SK-N-SH (cell line): ENCODE data around the gene MCF2L. TPM values are rescaled to one million over a fixed set of nuclear protein-coding genes. Genes with fewer than 3 reads are reported as not detected.

Source experiments
- CTCF ChIA-PET: fragments of 300-600, 350-600 bp; formaldehyde crosslinking; extraction: SDS; loops from one replicate; lab custom pipeline; 2021; lab: Yijun Ruan, JAX
- POLR2A ChIA-PET: fragments of 350-600 bp; sonication (Branson Sonifier 250); formaldehyde crosslinking; extraction: SDS; loops from one replicate; lab custom pipeline; 2020; ENCODE audit warnings: antibody characterized with exemption, inconsistent platforms; lab: Yijun Ruan, JAX
- DNase-seq: peaks from one replicate; pipeline ENCODE4 v3.0.0; 2012
- H2AFZ ChIP-seq: fragments of 200-600 bp; sonication (generic); 2 replicates; pipeline ENCODE4 v1.8.1; 2016; ENCODE audit warnings: antibody characterized with exemption, mild to moderate bottlenecking, low read depth
- H3F3A ChIP-seq: fragments of 200-600 bp; sonication (generic); replicated peaks from 2 replicates; pipeline ENCODE3; 2016; ENCODE audit warnings: antibody characterized with exemption, mild to moderate bottlenecking; ENCODE audit not compliant: insufficient read depth
- H3K27ac ChIP-seq, 2 experiments: fragments of 200-500 bp in 1 of 2; fragments of 200-600 bp in 1 of 2; sonication (Bioruptor generic) in 1 of 2; sonication (generic), shearing (Covaris generic) in 1 of 2; 2 replicates each; pipeline versions ENCODE4 v1.5.1 to v1.6.1; 2014 to 2016; ENCODE audit warnings: low read depth in 2 of 2, inconsistent platforms in 1 of 2, low read length in 1 of 2, mild to moderate bottlenecking in 1 of 2, mixed read lengths in 1 of 2
- H3K27me3 ChIP-seq: fragments of 200-600 bp; sonication (generic), shearing (Covaris generic); 2 replicates; pipeline ENCODE4 v1.6.1; 2016; ENCODE audit warnings: mixed run types; ENCODE audit not compliant: insufficient read depth
- H3K36me3 ChIP-seq, 2 experiments: fragments of 200-500 bp in 1 of 2; fragments of 200-600 bp in 1 of 2; sonication (Bioruptor generic) in 1 of 2; sonication (generic) in 1 of 2; replicated peaks in 1 of 2; 2 replicates each; pipeline versions ENCODE3 to v1.5.1; 2014 to 2016; ENCODE audit warnings: low read length in 1 of 2, mild to moderate bottlenecking in 1 of 2; ENCODE audit not compliant: insufficient read depth in 2 of 2, control insufficient read depth in 1 of 2
- H3K4me1 ChIP-seq, 2 experiments: fragments of 200-500 bp in 1 of 2; fragments of 200-600 bp in 1 of 2; sonication (Bioruptor generic) in 1 of 2; sonication (generic), shearing (Covaris generic) in 1 of 2; 2 replicates each; pipeline versions ENCODE4 v1.5.1 to v1.6.1; 2014 to 2016; ENCODE audit warnings: low read depth in 1 of 2, low read length in 1 of 2, mixed run types in 1 of 2; ENCODE audit not compliant: insufficient read depth in 2 of 2, control insufficient read depth in 1 of 2
- H3K4me2 ChIP-seq: fragments of 200-600 bp; sonication (generic), shearing (Covaris generic); 2 replicates; pipeline ENCODE4 v1.6.1; 2017; ENCODE audit warnings: mixed run types
- H3K4me3 ChIP-seq, 2 experiments: fragments of 200-500 bp in 1 of 2; fragments of 200-600 bp in 1 of 2; sonication (Bioruptor generic) in 1 of 2; sonication (generic), shearing (Covaris generic) in 1 of 2; 2 replicates each; pipeline versions ENCODE4 v1.5.1 to v1.8.1; 2014 to 2016; ENCODE audit warnings: low read depth in 2 of 2, inconsistent platforms in 1 of 2, low read length in 1 of 2, mild to moderate bottlenecking in 1 of 2, mixed read lengths in 1 of 2, moderate library complexity in 1 of 2
- H3K79me2 ChIP-seq: fragments of 200-600 bp; sonication (generic); 2 replicates; pipeline ENCODE4 v1.8.1; 2017; ENCODE audit warnings: mild to moderate bottlenecking; ENCODE audit not compliant: insufficient read depth
- H3K9ac ChIP-seq: fragments of 200-600 bp; sonication (generic); 2 replicates; pipeline ENCODE4 v1.6.1; 2017; ENCODE audit warnings: mixed run types
- H3K9me2 ChIP-seq: fragments of 200-600 bp; sonication (generic); 2 replicates; pipeline ENCODE4 v1.6.1; 2017; ENCODE audit warnings: mixed run types
- H3K9me3 ChIP-seq: fragments of 200-600 bp; sonication (generic); 2 replicates; pipeline ENCODE4 v1.6.1; 2017; ENCODE audit warnings: mixed run types, mild to moderate bottlenecking, moderate library complexity
- H4K20me1 ChIP-seq: fragments of 200-600 bp; sonication (generic); 2 replicates; pipeline ENCODE4 v1.6.1; 2017; ENCODE audit warnings: mild to moderate bottlenecking, mixed run types; ENCODE audit not compliant: insufficient read depth
- CHD2 ChIP-seq: fragments of 150-350 bp; IDR thresholded peaks from 2 replicates; pipeline ENCODE4 v1.6.1; 2018; ENCODE audit warnings: low read length; ENCODE audit not compliant: partially characterized antibody
- EP300 ChIP-seq, 2 experiments: IDR thresholded peaks; 2 replicates each; pipeline versions ENCODE4 v1.4.0 to v1.6.1; 2012; ENCODE audit warnings: borderline replicate concordance in 1 of 2, low read depth in 1 of 2, low read length in 1 of 2
- EZH2phosphoT487 ChIP-seq: fragments of 200-600 bp; sonication (generic); IDR thresholded peaks from 2 replicates; pipeline ENCODE4 v1.6.1; 2017; ENCODE audit warnings: low read depth, mixed run types, mild to moderate bottlenecking, antibody characterized with exemption, moderate library complexity, borderline replicate concordance
- FOSL2 ChIP-seq: IDR thresholded peaks from 2 replicates; pipeline ENCODE4 v1.4.0; 2012; ENCODE audit warnings: low read depth, mild to moderate bottlenecking, moderate library complexity, borderline replicate concordance
- FOXJ3 ChIP-seq: sonication (generic); formaldehyde crosslinking; IDR thresholded peaks from 2 replicates; pipeline ENCODE4 v1.5.1; 2020; ENCODE audit warnings: mild to moderate bottlenecking, missing genetic modification reagents
- GATA2 ChIP-seq: sonication (generic); formaldehyde crosslinking; IDR thresholded peaks from 2 replicates; pipeline ENCODE4 v1.5.0; 2020; ENCODE audit warnings: mild to moderate bottlenecking, missing genetic modification reagents
- IRF3 ChIP-seq: fragments of 150-350 bp; IDR thresholded peaks from 2 replicates; pipeline ENCODE4 v1.6.1; 2016; ENCODE audit warnings: mild to moderate bottlenecking, low read depth, low read length
- JUND ChIP-seq: IDR thresholded peaks from 2 replicates; pipeline ENCODE4 v1.4.0; 2012
- MAX ChIP-seq: IDR thresholded peaks from 2 replicates; pipeline ENCODE4 v1.4.0; 2012; ENCODE audit warnings: low read depth
- MEF2A ChIP-seq: IDR thresholded peaks from 2 replicates; pipeline ENCODE4 v1.4.0; 2012; ENCODE audit warnings: low read depth, borderline replicate concordance
- MXI1 ChIP-seq: IDR thresholded peaks from 2 replicates; pipeline ENCODE4 v1.6.1; 2012; ENCODE audit warnings: mild to moderate bottlenecking, low read depth, low read length, improper control_type of control experiment
- NRF1 ChIP-seq: IDR thresholded peaks from 2 replicates; pipeline ENCODE4 v1.6.1; 2012; ENCODE audit warnings: low read depth, mild to moderate bottlenecking, low read length
- POLR2AphosphoS5 ChIP-seq: IDR thresholded peaks from 2 replicates; pipeline ENCODE4 v1.6.1; 2012; ENCODE audit warnings: low read depth, low read length
- RAD21 ChIP-seq: IDR thresholded peaks from 2 replicates; pipeline ENCODE4 v1.6.1; 2012; ENCODE audit warnings: mild to moderate bottlenecking, low read length
- SMC3 ChIP-seq: IDR thresholded peaks from 2 replicates; pipeline ENCODE4 v1.6.1; 2012; ENCODE audit warnings: low read depth, low read length, improper control_type of control experiment
- TAF1 ChIP-seq: IDR thresholded peaks from 2 replicates; pipeline ENCODE4 v1.6.1; 2012; ENCODE audit warnings: low read depth, mild to moderate bottlenecking, low read length, moderate library complexity, borderline replicate concordance
- TCF12 ChIP-seq: IDR thresholded peaks from 2 replicates; pipeline ENCODE4 v1.4.0; 2012
- TEAD4 ChIP-seq: IDR thresholded peaks from 2 replicates; pipeline ENCODE4 v1.4.0; 2012; ENCODE audit warnings: mild to moderate bottlenecking, borderline replicate concordance; ENCODE audit not compliant: insufficient read depth
- USF1 ChIP-seq: IDR thresholded peaks from 2 replicates; pipeline ENCODE4 v1.4.0; 2012; ENCODE audit warnings: low read depth, borderline replicate concordance
- USF2 ChIP-seq: fragments of 150-350 bp; IDR thresholded peaks from 2 replicates; pipeline ENCODE4 v1.6.1; 2017; ENCODE audit warnings: antibody characterized with exemption, low read length, low read depth, borderline replicate concordance
- YY1 ChIP-seq: IDR thresholded peaks from 2 replicates; pipeline ENCODE4 v1.4.0; 2012; ENCODE audit warnings: low read depth, mild to moderate bottlenecking
- ZBTB33 ChIP-seq: IDR thresholded peaks from 2 replicates; pipeline ENCODE4 v1.4.0; 2012; ENCODE audit warnings: low read depth, borderline replicate concordance
- WGBS: methylation state at CpG from one replicate; pipeline ENCODE4 v1.1.6; 2017; ENCODE audit warnings: low lambda C conversion rate; 5-methylcytosine and 5-hydroxymethylcytosine counted together
- polyA plus RNA-seq, 3 experiments: library from polyadenylated mRNA; depleted of rRNA; stranded (reverse); fragments of >200 nt; gene quantifications; 2 replicates each; pipeline ENCODE4 v1.2.3, GENCODE V29; 2012

The MCF2L gene
- polyA plus RNA-seq, 1 of the 3 experiments (the other 2 are of a cell fraction), result 0.56 TPM

GRCh38 chr13:112943309-112944125, 25.5 kb upstream of the MCF2L start:
- H3K36me3 ChIP-seq, result no peaks in the 10 kb centered on the region
- no peaks in the 10 kb centered on the region for H3K9me3 ChIP-seq
- H4K20me1 ChIP-seq, result no peaks in the 10 kb centered on the region
- peaks cover 4% of the 10 kb centered on the region for H3F3A ChIP-seq
- H3K27me3 ChIP-seq, result no peaks in the 10 kb centered on the region; the same call in 1 of the 2 replicates
- H3K4me1 ChIP-seq, result peaks cover 0 to 27% of the 10 kb centered on the region in 2 experiments; a peak in 2 of 4 replicates
- 6% methylated on average over 17 of the region's 81 CpGs for WGBS
- DNase-seq, result peak; percentile 82
- ChIA-PET POLR2A (interaction anchor here (0.6 to 1.7 kb wide), 5 partner anchors 16 to 86 kb away, joined by 3 to 9 read pairs (median 4); partner anchors contain the start of gene MCF2L), CTCF (interaction anchor here (0.6 to 11.4 kb wide), 47 partner anchors 7 to 723 kb away, joined by 3 to 150 read pairs (median 4); partner anchors contain the start of genes CUL4A, GRK1, MCF2L and PCID2)
- peak overlapping the region; percentile 11; the same call in 1 of the 2 replicates for H3K9ac ChIP-seq
- no peaks in the 10 kb centered on the region for H3K9me2 ChIP-seq
- H3K79me2 ChIP-seq, result no peaks in the 10 kb centered on the region
- TF ChIP-seq EP300 (IDR thresholded peaks at IDR 0.05; ENCODE audit: borderline replicate concordance in 1 of 2, low read depth in 1 of 2, low read length in 1 of 2), result peak in 1 of 2 experiments; percentile 57; a peak in 1 of 4 replicates
- TF ChIP-seq MXI1, result peak; percentile 57; the same call in 1 of the 2 replicates
- no peak for TF ChIP-seq JUND
- TF ChIP-seq TEAD4, result no peak
- no peak for TF ChIP-seq POLR2AphosphoS5
- no peak for TF ChIP-seq USF2
- H3K4me3 ChIP-seq, result peak overlapping the region; percentile 57 to 67
- H2AFZ ChIP-seq, result peak overlapping the region; percentile 89
- H3K27ac ChIP-seq, result peak overlapping the region in 1 of 2 experiments; percentile 55; a peak in 2 of 4 replicates
- H3K4me2 ChIP-seq, result peak overlapping the region; percentile 91

GRCh38 chr13:112947796-112948195, 21.2 kb upstream of the MCF2L start:
- no peak overlapping the region for H3K4me3 ChIP-seq
- peaks cover 0 to 8% of the 10 kb centered on the region in 2 experiments; a peak in 1 of 4 replicates for H3K4me1 ChIP-seq
- H3K9me3 ChIP-seq, result no peaks in the 10 kb centered on the region
- H4K20me1 ChIP-seq, result no peaks in the 10 kb centered on the region
- no peaks in the 10 kb centered on the region for H3K9me2 ChIP-seq
- H2AFZ ChIP-seq, result no peak overlapping the region
- H3K27ac ChIP-seq, result no peak overlapping the region
- no peak overlapping the region for H3K9ac ChIP-seq
- POLR2A ChIA-PET, result no interaction called here
- peaks cover 4% of the 10 kb centered on the region for H3F3A ChIP-seq
- H3K27me3 ChIP-seq, result peaks cover 10% of the 10 kb centered on the region; the same call in 1 of the 2 replicates
- 53% methylated on average over 2 of the region's 4 CpGs for WGBS
- H3K36me3 ChIP-seq, result no peaks in the 10 kb centered on the region
- DNase-seq, result no peak
- H3K79me2 ChIP-seq, result no peaks in the 10 kb centered on the region
- H3K4me2 ChIP-seq, result no peak overlapping the region
- CTCF ChIA-PET, result interaction anchor here (1.4 kb wide), 1 partner anchor 18 kb away, joined by 5 read pairs; no protein-coding TSS in a partner anchor
- no peak for TF ChIP-seq CHD2
- no peak for TF ChIP-seq TAF1
- TF ChIP-seq ZBTB33, result no peak
- no peak for TF ChIP-seq YY1
- TF ChIP-seq NRF1, result no peak
- TF ChIP-seq TCF12, result no peak
- no peak for TF ChIP-seq TEAD4
- TF ChIP-seq EZH2phosphoT487, result no peak
- no peak for TF ChIP-seq MEF2A
- no peak for TF ChIP-seq GATA2
- TF ChIP-seq USF1, result no peak
- no peak for TF ChIP-seq IRF3
- no peak for TF ChIP-seq MAX
- no peak for TF ChIP-seq FOSL2
- no peak for TF ChIP-seq RAD21
- TF ChIP-seq JUND, result no peak
- TF ChIP-seq SMC3, result no peak
- TF ChIP-seq FOXJ3 (CRISPR knock-in tag), result no peak
